H1 (cell line): Measurements from ENCODE around the gene CRK. TPM values are rescaled to one million over a fixed set of nuclear protein-coding genes. Genes with fewer than 3 reads are reported as not detected.

Source experiments
- CTCF ChIA-PET: fragments of 300-600 bp; sonication (Branson Sonifier 250); formaldehyde crosslinking; loops from one replicate; lab custom pipeline; 2021; ENCODE audit not compliant: partially characterized antibody; lab: Charles Lee
- POLR2A ChIA-PET: fragments of 300-600 bp; sonication (Branson Sonifier 250); formaldehyde crosslinking; loops from one replicate; lab custom pipeline; 2021; ENCODE audit warnings: inconsistent platforms; ENCODE audit not compliant: partially characterized antibody; lab: Charles Lee
- DNase-seq, 2 experiments: peaks; one replicate each; pipeline versions ENCODE4 v3.0.0 to v3.0.0-alpha.2; 2010 to 2022; ENCODE audit warnings: low spot score in 2 of 2, low read depth in 1 of 2, mixed read lengths in 1 of 2
- FAIRE-seq: peaks from 2 replicates; lab custom pipeline; 2011; peaks lifted over from hg19 to GRCh38; lab: Jason Lieb, UNC
- H2AFZ ChIP-seq: 2 replicates; pipeline ENCODE4 v1.8.1; 2012; ENCODE audit warnings: low read length, inconsistent platforms
- H2AK5ac ChIP-seq: 2 replicates; pipeline ENCODE4 v1.6.1; 2013; ENCODE audit warnings: low read depth, low read length
- H2BK120ac ChIP-seq: replicated peaks from 2 replicates; pipeline ENCODE3; 2013; ENCODE audit warnings: low read depth, low read length, inconsistent platforms
- H2BK12ac ChIP-seq: 2 replicates; pipeline ENCODE4 v1.6.1; 2013; ENCODE audit warnings: low read depth, low read length
- H2BK15ac ChIP-seq: 2 replicates; pipeline ENCODE4 v1.6.1; 2013; ENCODE audit warnings: low read length
- H2BK20ac ChIP-seq: 2 replicates; pipeline ENCODE4 v1.6.1; 2013; ENCODE audit warnings: low read length
- H2BK5ac ChIP-seq: 2 replicates; pipeline ENCODE4 v1.6.1; 2013; ENCODE audit warnings: low read depth, low read length
- H3K14ac ChIP-seq: 2 replicates; pipeline ENCODE4 v1.6.1; 2013; ENCODE audit warnings: inconsistent platforms; ENCODE audit not compliant: insufficient read length
- H3K18ac ChIP-seq: 2 replicates; pipeline ENCODE4 v1.6.1; 2013; ENCODE audit warnings: low read length; ENCODE audit errors: extremely low read depth
- H3K23ac ChIP-seq: 2 replicates; pipeline ENCODE4 v1.6.1; 2013; ENCODE audit warnings: inconsistent platforms; ENCODE audit not compliant: insufficient read length
- H3K23me2 ChIP-seq: 2 replicates; pipeline ENCODE4 v1.6.1; 2013; ENCODE audit warnings: low read depth, low read length
- H3K27ac ChIP-seq: 2 replicates; pipeline ENCODE4 v1.6.1; 2011; ENCODE audit warnings: low read depth, low read length, inconsistent platforms
- H3K27me3 ChIP-seq, 4 experiments: replicated peaks in 1 of 4; 1 replicate in 1 of 4; 2 replicates in 3 of 4; pipeline versions ENCODE4 v1.6.1 to v1.8.1; 2011 to 2013; ENCODE audit warnings: low read length in 3 of 4, mild to moderate bottlenecking in 3 of 4, inconsistent platforms in 2 of 4, mixed read lengths in 2 of 4, moderate library complexity in 1 of 4; ENCODE audit not compliant: control insufficient read depth in 3 of 4, insufficient read depth in 3 of 4; ENCODE audit errors: extremely low read depth in 1 of 4
- H3K36me3 ChIP-seq, 4 experiments: 2 replicates each; pipeline versions ENCODE4 v1.6.1 to v1.8.1; 2011 to 2013; ENCODE audit warnings: mild to moderate bottlenecking in 4 of 4, low read length in 3 of 4, moderate library complexity in 2 of 4, control low read depth in 1 of 4, inconsistent platforms in 1 of 4; ENCODE audit not compliant: insufficient read depth in 4 of 4, control insufficient read depth in 2 of 4
- H3K4ac ChIP-seq: replicated peaks from 2 replicates; pipeline ENCODE3; 2013; ENCODE audit warnings: low read length, low read depth, mixed read lengths, inconsistent platforms; ENCODE audit not compliant: insufficient read length
- H3K4me1 ChIP-seq, 4 experiments: replicated peaks in 1 of 4; 1 replicate in 1 of 4; 2 replicates in 3 of 4; pipeline versions ENCODE4 v1.6.1 to v1.8.1; 2011 to 2013; ENCODE audit warnings: low read length in 3 of 4, inconsistent platforms in 2 of 4, mixed read lengths in 1 of 4; ENCODE audit not compliant: insufficient read depth in 4 of 4, control insufficient read depth in 3 of 4
- H3K4me2 ChIP-seq, 2 experiments: 2 replicates each; pipeline versions ENCODE4 v1.6.1 to v1.8.1; 2011 to 2013; ENCODE audit warnings: low read depth in 2 of 2, low read length in 2 of 2, control low read depth in 1 of 2, inconsistent platforms in 1 of 2, mild to moderate bottlenecking in 1 of 2; ENCODE audit not compliant: insufficient read depth in 1 of 2
- H3K4me3 ChIP-seq, 4 experiments: fragments of 200-600, 300-600 bp in 1 of 4; sonication (generic), shearing (Covaris generic), sonication (Bioruptor Twin) in 1 of 4; 2 replicates each; pipeline versions ENCODE4 v1.5.1 to v1.8.1; 2011 to 2016; ENCODE audit warnings: low read length in 4 of 4, low read depth in 3 of 4, control low read depth in 2 of 4, inconsistent platforms in 2 of 4, mild to moderate bottlenecking in 2 of 4, mixed read lengths in 1 of 4, moderate library complexity in 1 of 4; ENCODE audit not compliant: insufficient read depth in 2 of 4; ENCODE audit errors: extremely low read depth in 1 of 4
- H3K56ac ChIP-seq: replicated peaks from 2 replicates; pipeline ENCODE3; 2013; ENCODE audit warnings: low read depth, mild to moderate bottlenecking, mixed read lengths, low read length, inconsistent platforms; ENCODE audit not compliant: insufficient read length
- H3K79me1 ChIP-seq: 2 replicates; pipeline ENCODE4 v1.6.1; 2013; ENCODE audit warnings: low read depth, low read length, control low read depth
- H3K79me2 ChIP-seq, 2 experiments: 2 replicates each; pipeline versions ENCODE4 v1.6.1 to v1.8.1; 2012 to 2013; ENCODE audit warnings: low read length in 2 of 2, mild to moderate bottlenecking in 2 of 2, inconsistent platforms in 1 of 2; ENCODE audit not compliant: insufficient read depth in 2 of 2, control insufficient read depth in 1 of 2
- H3K9ac ChIP-seq, 4 experiments: replicated peaks in 1 of 4; 1 replicate in 1 of 4; 2 replicates in 3 of 4; pipeline versions ENCODE4 v1.6.1 to v1.8.1; 2011 to 2013; ENCODE audit warnings: low read depth in 3 of 4, low read length in 3 of 4, control low read depth in 2 of 4, mild to moderate bottlenecking in 2 of 4, moderate library complexity in 2 of 4, inconsistent platforms in 1 of 4; ENCODE audit errors: extremely low read depth in 1 of 4
- H3K9me3 ChIP-seq, 2 experiments: 2 replicates each; pipeline versions ENCODE4 v1.6.1 to v1.8.1; 2012 to 2013; ENCODE audit warnings: mild to moderate bottlenecking in 2 of 2, moderate library complexity in 2 of 2, control low read depth in 1 of 2, inconsistent platforms in 1 of 2, low read depth in 1 of 2, low read length in 1 of 2, mixed read lengths in 1 of 2; ENCODE audit not compliant: insufficient read depth in 2 of 2
- H4K20me1 ChIP-seq, 2 experiments: replicated peaks in 1 of 2; 2 replicates each; pipeline versions ENCODE3 to v1.8.1; 2011 to 2013; ENCODE audit warnings: inconsistent platforms in 2 of 2, low read length in 2 of 2, mild to moderate bottlenecking in 1 of 2; ENCODE audit not compliant: insufficient read depth in 2 of 2, control insufficient read depth in 1 of 2
- H4K5ac ChIP-seq: 2 replicates; pipeline ENCODE4 v1.6.1; 2013; ENCODE audit warnings: low read length, low read depth, mixed read lengths, inconsistent platforms; ENCODE audit not compliant: insufficient read length
- H4K8ac ChIP-seq: 2 replicates; pipeline ENCODE4 v1.8.0; 2013; ENCODE audit warnings: mild to moderate bottlenecking, moderate library complexity, low read length, inconsistent platforms; ENCODE audit not compliant: insufficient read depth; ENCODE audit errors: extremely low read depth
- H4K91ac ChIP-seq: replicated peaks from 2 replicates; pipeline ENCODE3; 2013; ENCODE audit warnings: low read length, mixed read lengths, inconsistent platforms; ENCODE audit not compliant: insufficient read length
- ASH2L ChIP-seq: fragments of 200-600, 300-600 bp; sonication (generic); IDR thresholded peaks from one replicate; pipeline ENCODE4 v1.7.1; 2017; ENCODE audit warnings: low read length
- BACH1 ChIP-seq: IDR thresholded peaks from 2 replicates; pipeline ENCODE4 v1.6.1; 2012; ENCODE audit warnings: low read length, improper control_type of control experiment
- CREB1 ChIP-seq: IDR thresholded peaks from 2 replicates; pipeline ENCODE4 v1.6.1; 2012; ENCODE audit warnings: inconsistent platforms
- JUND ChIP-seq: IDR thresholded peaks from 2 replicates; pipeline ENCODE4 v1.6.1; 2011; ENCODE audit warnings: mild to moderate bottlenecking, improper control_type of control experiment, low read length
- NRF1 ChIP-seq: IDR thresholded peaks from 2 replicates; pipeline ENCODE4 v1.6.1; 2011; ENCODE audit warnings: mild to moderate bottlenecking, low read depth, low read length, improper control_type of control experiment
- POLR2AphosphoS5 ChIP-seq: IDR thresholded peaks from 2 replicates; pipeline ENCODE4 v1.6.1; 2011; ENCODE audit warnings: low read depth, low read length
- SIRT6 ChIP-seq: IDR thresholded peaks from one replicate; pipeline ENCODE4 v1.7.1; 2012; ENCODE audit warnings: low read length, inconsistent platforms
- SP4 ChIP-seq: IDR thresholded peaks from 2 replicates; pipeline ENCODE4 v1.6.1; 2012; ENCODE audit warnings: low read length, inconsistent platforms
- SUZ12 ChIP-seq: fragments of 200-600 bp; sonication (generic); IDR thresholded peaks from 2 replicates; pipeline ENCODE4 v1.6.1; 2012; ENCODE audit warnings: mild to moderate bottlenecking, inconsistent platforms, low read length, moderate library complexity, mixed read lengths
- TAF1 ChIP-seq: IDR thresholded peaks from 2 replicates; pipeline ENCODE4 v1.6.1; 2011; ENCODE audit warnings: mild to moderate bottlenecking, low read depth, low read length
- WGBS, 2 experiments: shearing (Covaris generic) in 1 of 2; methylation state at CpG; one replicate each; pipeline versions ENCODE4 v1.1.6 to v1.1.7; 2013 to 2015; ENCODE audit warnings: low lambda C conversion rate in 2 of 2, mixed read lengths in 2 of 2, inconsistent platforms in 1 of 2, low coverage in 1 of 2, missing lambda C conversion rate in 1 of 2; ENCODE audit not compliant: insufficient replicate concordance in 2 of 2, insufficient coverage in 1 of 2, insufficient read length in 1 of 2; ENCODE audit errors: extremely low coverage in 1 of 2, missing lambda C conversion rate in 1 of 2; 5-methylcytosine and 5-hydroxymethylcytosine counted together
- polyA plus RNA-seq, 7 experiments: library from polyadenylated mRNA; depleted of rRNA in 3 of 7; stranded (reverse) in 5 of 7; unstranded in 2 of 7; fragments of >200 nt in 5 of 7; fragments of 200-250 nt in 2 of 7; gene quantifications; 1 replicate in 5 of 7; 2 replicates in 1 of 7; 4 replicates in 1 of 7; pipeline versions ENCODE4 v1.2.1 to v1.2.3, GENCODE V29; 2011 to 2013; ENCODE audit warnings: missing spikeins in 2 of 7, mixed read lengths in 2 of 7
- total RNA-seq: library from RNA; stranded (reverse); fragmentation: NEBNext Ultra II Directional; extraction: Animal tissue kit (Norgen Biotek cat#: 25700); gene quantifications from 2 replicates; pipeline ENCODE4 v1.2.1, GENCODE V29; 2021
- TF ChIP-seq, protein P1 (sequence below): IDR thresholded peaks from 2 replicates; pipeline ENCODE4 v1.6.1; 2012; ENCODE audit warnings: inconsistent platforms
- TF ChIP-seq, protein P2 (sequence below), 3 experiments: IDR thresholded peaks; 1 replicate in 2 of 3; 2 replicates in 1 of 3; pipeline versions ENCODE4 v1.5.1 to v1.6.1; 2011; ENCODE audit warnings: low read length in 3 of 3, mild to moderate bottlenecking in 3 of 3, inconsistent platforms in 2 of 3, low read depth in 1 of 3, moderate library complexity in 1 of 3; ENCODE audit not compliant: insufficient read depth in 1 of 3; ENCODE audit errors: control extremely low read depth in 1 of 3

CRK gene
- total and polyA plus RNA-seq, 2 of the 8 experiments (the other 6 are each of a cell fraction or from before 2014, with no cell fraction given) = 32.8 to 57.1 TPM

DNA sequence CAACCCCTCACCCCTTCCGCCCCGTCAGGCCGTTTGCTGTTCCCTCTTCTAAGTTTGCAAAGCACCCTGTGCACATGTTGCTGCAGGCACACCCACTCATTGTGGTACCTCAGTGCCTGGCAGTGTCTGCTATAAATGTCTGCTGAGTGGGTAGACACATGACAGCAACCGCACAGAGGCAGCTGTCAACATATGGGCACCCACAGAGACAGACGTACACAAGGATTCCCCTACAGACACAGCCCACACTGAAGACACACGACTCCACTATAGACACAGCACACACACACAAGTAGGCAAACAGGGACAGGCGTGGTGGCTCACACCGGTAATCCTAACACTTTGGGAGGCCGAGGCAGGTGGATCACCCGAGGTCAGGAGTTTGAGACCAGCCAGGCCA lies 17.8 kb upstream of the CRK start:
- no peak overlapping the region for H2AFZ ChIP-seq
- FAIRE-seq = no peak
- TF ChIP-seq ASH2L = no peak
- TF ChIP-seq, protein P1, sequence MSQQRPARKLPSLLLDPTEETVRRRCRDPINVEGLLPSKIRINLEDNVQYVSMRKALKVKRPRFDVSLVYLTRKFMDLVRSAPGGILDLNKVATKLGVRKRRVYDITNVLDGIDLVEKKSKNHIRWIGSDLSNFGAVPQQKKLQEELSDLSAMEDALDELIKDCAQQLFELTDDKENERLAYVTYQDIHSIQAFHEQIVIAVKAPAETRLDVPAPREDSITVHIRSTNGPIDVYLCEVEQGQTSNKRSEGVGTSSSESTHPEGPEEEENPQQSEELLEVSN = no peak
- TF ChIP-seq BACH1 = no peak
- TF ChIP-seq SUZ12 = no peak
- TF ChIP-seq JUND = no peak
- no peak for TF ChIP-seq SIRT6
- TF ChIP-seq CREB1 = no peak
- TF ChIP-seq SP4 = no peak
- no peak for TF ChIP-seq POLR2AphosphoS5
- TF ChIP-seq TAF1 = no peak
- no peak for TF ChIP-seq NRF1
- TF ChIP-seq, protein P2, sequence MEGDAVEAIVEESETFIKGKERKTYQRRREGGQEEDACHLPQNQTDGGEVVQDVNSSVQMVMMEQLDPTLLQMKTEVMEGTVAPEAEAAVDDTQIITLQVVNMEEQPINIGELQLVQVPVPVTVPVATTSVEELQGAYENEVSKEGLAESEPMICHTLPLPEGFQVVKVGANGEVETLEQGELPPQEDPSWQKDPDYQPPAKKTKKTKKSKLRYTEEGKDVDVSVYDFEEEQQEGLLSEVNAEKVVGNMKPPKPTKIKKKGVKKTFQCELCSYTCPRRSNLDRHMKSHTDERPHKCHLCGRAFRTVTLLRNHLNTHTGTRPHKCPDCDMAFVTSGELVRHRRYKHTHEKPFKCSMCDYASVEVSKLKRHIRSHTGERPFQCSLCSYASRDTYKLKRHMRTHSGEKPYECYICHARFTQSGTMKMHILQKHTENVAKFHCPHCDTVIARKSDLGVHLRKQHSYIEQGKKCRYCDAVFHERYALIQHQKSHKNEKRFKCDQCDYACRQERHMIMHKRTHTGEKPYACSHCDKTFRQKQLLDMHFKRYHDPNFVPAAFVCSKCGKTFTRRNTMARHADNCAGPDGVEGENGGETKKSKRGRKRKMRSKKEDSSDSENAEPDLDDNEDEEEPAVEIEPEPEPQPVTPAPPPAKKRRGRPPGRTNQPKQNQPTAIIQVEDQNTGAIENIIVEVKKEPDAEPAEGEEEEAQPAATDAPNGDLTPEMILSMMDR (IDR thresholded peaks at IDR 0.05; ENCODE audit: control extremely low read depth in 1 of 3, insufficient read depth in 1 of 3, low read depth in 1 of 3, low read length in 3 of 3) = no peak

More for the DNA sequence above, 17.8 kb upstream of the CRK start:
- Histone ChIP-seq H2BK12ac (no peak overlapping the region), H2BK15ac (peak overlapping the region; percentile 46; the same call in 1 of the 2 replicates), H3K4me2 (no peak overlapping the region), H4K5ac (no peak overlapping the region), H3K56ac (no peak overlapping the region), H3K9ac (no peak overlapping the region), H3K18ac (no peak overlapping the region), H3K23me2 (no peaks in the 10 kb centered on the region), H3K14ac (no peak overlapping the region), H3K23ac (no peak overlapping the region), H3K9me3 (no peaks in the 10 kb centered on the region; a peak in 1 of 4 replicates), H3K4me1 (no peaks in the 10 kb centered on the region; a peak in 1 of 7 replicates), H3K27me3 (no peaks in the 10 kb centered on the region), H3K4ac (no peak overlapping the region), H2BK20ac (no peak overlapping the region), H4K20me1 (peaks cover under 1 to 11% of the 10 kb centered on the region in 2 experiments), H3K27ac (no peak overlapping the region), H3K79me1 (no peaks in the 10 kb centered on the region; the same call in 1 of the 2 replicates), H3K4me3 (no peak overlapping the region), H4K91ac (no peak overlapping the region), H2BK5ac (no peak overlapping the region), H3K79me2 (no peaks in the 10 kb centered on the region), H2BK120ac (no peak overlapping the region), H2AK5ac (no peak overlapping the region), H4K8ac (no peak overlapping the region), H3K36me3 (peaks cover 10 to 45% (median 31%) of the 10 kb centered on the region in 4 experiments; a peak in 7 of 8 replicates)
- POLR2A ChIA-PET = interaction anchor here (0.6 to 2.6 kb wide), 8 partner anchors 11 to 114 kb away, joined by 3 to 10 read pairs (median 5); partner anchors contain the start of gene CRK
- CTCF ChIA-PET = interaction anchor here (1.4 kb wide), 1 partner anchor 175 kb away, joined by 3 read pairs; no protein-coding TSS in a partner anchor
- WGBS, 2 experiments = 95% methylated on average over 10 of the region's 10 CpGs; no CpG with 5 or more reads in 1 of the 2 experiments
- no peak for DNase-seq
